SK-N-SH treated with all-trans-retinoic acid at 6 μM for 48 hours (cell line): Measurements from ENCODE around the gene NPTX1.

ENCODE experiments used
- ATAC-seq: fragments of 200-7000 bp; cut with Tn5 transposase; 3 replicates; pipeline ENCODE4 v1.9.1; 2020; ENCODE audit warnings: mild to moderate bottlenecking, moderate library complexity
- ARNTL ChIP-seq: fragments of 450-650 bp; formaldehyde crosslinking; IDR thresholded peaks from 2 replicates; pipeline ENCODE4 v1.5.0; 2020; ENCODE audit warnings: low read depth, mild to moderate bottlenecking, moderate library complexity, borderline replicate concordance
- BACH2 ChIP-seq: fragments of 250-450 bp; sonication (Bioruptor Pico); IDR thresholded peaks from 2 replicates; pipeline ENCODE4 v1.9.0; 2021; ENCODE audit warnings: mild to moderate bottlenecking, borderline replicate concordance
- CSDC2 ChIP-seq: fragments of 250-450 bp; sonication (Bioruptor Pico); IDR thresholded peaks from 2 replicates; pipeline ENCODE4 v1.5.0; 2020; ENCODE audit warnings: mild to moderate bottlenecking, moderate library complexity
- ESRRG ChIP-seq: fragments of 250-450 bp; sonication (Bioruptor Pico); IDR thresholded peaks from 2 replicates; pipeline ENCODE4 v1.6.1; 2021; ENCODE audit warnings: mild to moderate bottlenecking
- GLIS3 ChIP-seq: fragments of 250-450 bp; sonication (Bioruptor Pico); IDR thresholded peaks from 2 replicates; pipeline ENCODE4 v1.5.0; 2020; ENCODE audit warnings: mild to moderate bottlenecking, moderate library complexity
- ISL1 ChIP-seq: fragments of 250-450 bp; sonication (Bioruptor Pico); IDR thresholded peaks from 2 replicates; pipeline ENCODE4 v2.1.2; 2022; ENCODE audit warnings: mild to moderate bottlenecking, moderate library complexity
- PPARA ChIP-seq: fragments of 250-450 bp; sonication (Bioruptor Pico); IDR thresholded peaks from 2 replicates; pipeline ENCODE4 v1.5.0; 2020; ENCODE audit warnings: mild to moderate bottlenecking, borderline replicate concordance
- RARB ChIP-seq: fragments of 250-450 bp; sonication (Bioruptor Pico); IDR thresholded peaks from 2 replicates; pipeline ENCODE4 v1.8.0; 2021; ENCODE audit warnings: mild to moderate bottlenecking, moderate library complexity
- SNAI2 ChIP-seq: fragments of 250-450 bp; sonication (Bioruptor Pico); IDR thresholded peaks from 2 replicates; pipeline ENCODE4 v1.5.0; 2020; ENCODE audit warnings: mild to moderate bottlenecking, moderate library complexity
- TCF4 ChIP-seq: fragments of 250-450 bp; sonication (Bioruptor Pico); IDR thresholded peaks from 2 replicates; pipeline ENCODE4 v1.8.0; 2021; ENCODE audit warnings: mild to moderate bottlenecking, moderate library complexity, borderline replicate concordance
- TOX ChIP-seq: fragments of 250-450 bp; sonication (Bioruptor Pico); IDR thresholded peaks from 2 replicates; pipeline ENCODE4 v1.8.0; 2021; ENCODE audit warnings: mild to moderate bottlenecking, moderate library complexity, borderline replicate concordance
- ZC3H10 ChIP-seq: fragments of 250-450 bp; sonication (Bioruptor Pico); IDR thresholded peaks from 2 replicates; pipeline ENCODE4 v1.5.1; 2021; ENCODE audit warnings: mild to moderate bottlenecking, moderate library complexity
- ZFP3 ChIP-seq: fragments of 250-450 bp; sonication (Bioruptor Pico); IDR thresholded peaks from 2 replicates; pipeline ENCODE4 v1.5.0; 2020; ENCODE audit warnings: mild to moderate bottlenecking, moderate library complexity
- ZFP30 ChIP-seq: fragments of 450-650 bp; formaldehyde crosslinking; IDR thresholded peaks from 2 replicates; pipeline ENCODE4 v1.5.0; 2022; ENCODE audit warnings: mild to moderate bottlenecking, moderate library complexity
- ZNF565 ChIP-seq: fragments of 450-650 bp; formaldehyde crosslinking; conservative IDR thresholded peaks from 2 replicates; pipeline ENCODE4 v1.5.0; 2020; ENCODE audit warnings: low read depth, mild to moderate bottlenecking, moderate library complexity
- ZNF70 ChIP-seq: fragments of 450-650 bp; formaldehyde crosslinking; IDR thresholded peaks from 2 replicates; pipeline ENCODE4 v1.5.0; 2020; ENCODE audit warnings: mild to moderate bottlenecking, moderate library complexity
- ZNF8 ChIP-seq: fragments of 450-650 bp; formaldehyde crosslinking; IDR thresholded peaks from 2 replicates; pipeline ENCODE4 v1.5.0; 2020; ENCODE audit warnings: mild to moderate bottlenecking, moderate library complexity
- TF ChIP-seq, protein P1 (sequence below): fragments of 250-450 bp; sonication (Bioruptor Pico); IDR thresholded peaks from 2 replicates; pipeline ENCODE4 v1.8.0; 2020; ENCODE audit warnings: mild to moderate bottlenecking, moderate library complexity, borderline replicate concordance
- TF ChIP-seq, protein P2 (sequence below): fragments of 250-450 bp; sonication (Bioruptor Pico); IDR thresholded peaks from 2 replicates; pipeline ENCODE4 v1.5.0; 2020; ENCODE audit warnings: mild to moderate bottlenecking, moderate library complexity
- TF ChIP-seq, protein P3 (sequence below): fragments of 250-450 bp; sonication (Bioruptor Pico); IDR thresholded peaks from 2 replicates; pipeline ENCODE4 v1.8.0; 2021; ENCODE audit warnings: low read depth, mild to moderate bottlenecking, moderate library complexity, borderline replicate concordance

Gene NPTX1

DNA sequence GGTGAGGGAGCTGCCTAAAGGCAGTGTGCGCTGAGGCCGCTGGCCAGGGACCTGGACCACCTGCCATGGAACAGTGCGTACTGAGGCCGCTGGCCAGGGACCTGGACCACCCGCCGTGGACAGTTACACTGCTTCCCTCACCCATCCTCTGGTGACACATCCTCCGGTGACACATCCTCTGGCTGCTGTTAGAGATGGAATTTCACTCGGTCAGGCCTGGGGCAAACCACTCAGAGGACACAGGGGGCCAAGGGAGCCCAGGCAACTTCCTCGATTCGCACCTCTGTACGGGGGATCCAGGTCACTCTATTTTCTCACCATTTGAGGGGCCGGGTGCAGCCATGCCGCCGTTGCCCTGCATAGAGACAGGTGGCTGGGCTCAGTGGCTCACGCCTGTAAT, 35.8 kb upstream of the NPTX1 start:
- peak; percentile 28 for ATAC-seq
- no peak for TF ChIP-seq ZFP30 (CRISPR knock-in tag)
- TF ChIP-seq, protein P1, sequence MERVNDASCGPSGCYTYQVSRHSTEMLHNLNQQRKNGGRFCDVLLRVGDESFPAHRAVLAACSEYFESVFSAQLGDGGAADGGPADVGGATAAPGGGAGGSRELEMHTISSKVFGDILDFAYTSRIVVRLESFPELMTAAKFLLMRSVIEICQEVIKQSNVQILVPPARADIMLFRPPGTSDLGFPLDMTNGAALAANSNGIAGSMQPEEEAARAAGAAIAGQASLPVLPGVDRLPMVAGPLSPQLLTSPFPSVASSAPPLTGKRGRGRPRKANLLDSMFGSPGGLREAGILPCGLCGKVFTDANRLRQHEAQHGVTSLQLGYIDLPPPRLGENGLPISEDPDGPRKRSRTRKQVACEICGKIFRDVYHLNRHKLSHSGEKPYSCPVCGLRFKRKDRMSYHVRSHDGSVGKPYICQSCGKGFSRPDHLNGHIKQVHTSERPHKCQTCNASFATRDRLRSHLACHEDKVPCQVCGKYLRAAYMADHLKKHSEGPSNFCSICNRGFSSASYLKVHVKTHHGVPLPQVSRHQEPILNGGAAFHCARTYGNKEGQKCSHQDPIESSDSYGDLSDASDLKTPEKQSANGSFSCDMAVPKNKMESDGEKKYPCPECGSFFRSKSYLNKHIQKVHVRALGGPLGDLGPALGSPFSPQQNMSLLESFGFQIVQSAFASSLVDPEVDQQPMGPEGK (CRISPR knock-in tag): no peak
- TF ChIP-seq GLIS3 (CRISPR knock-in tag): no peak
- TF ChIP-seq ZNF8: no peak
- TF ChIP-seq PPARA: no peak
- no peak for TF ChIP-seq ZNF565 (CRISPR knock-in tag)

DNA sequence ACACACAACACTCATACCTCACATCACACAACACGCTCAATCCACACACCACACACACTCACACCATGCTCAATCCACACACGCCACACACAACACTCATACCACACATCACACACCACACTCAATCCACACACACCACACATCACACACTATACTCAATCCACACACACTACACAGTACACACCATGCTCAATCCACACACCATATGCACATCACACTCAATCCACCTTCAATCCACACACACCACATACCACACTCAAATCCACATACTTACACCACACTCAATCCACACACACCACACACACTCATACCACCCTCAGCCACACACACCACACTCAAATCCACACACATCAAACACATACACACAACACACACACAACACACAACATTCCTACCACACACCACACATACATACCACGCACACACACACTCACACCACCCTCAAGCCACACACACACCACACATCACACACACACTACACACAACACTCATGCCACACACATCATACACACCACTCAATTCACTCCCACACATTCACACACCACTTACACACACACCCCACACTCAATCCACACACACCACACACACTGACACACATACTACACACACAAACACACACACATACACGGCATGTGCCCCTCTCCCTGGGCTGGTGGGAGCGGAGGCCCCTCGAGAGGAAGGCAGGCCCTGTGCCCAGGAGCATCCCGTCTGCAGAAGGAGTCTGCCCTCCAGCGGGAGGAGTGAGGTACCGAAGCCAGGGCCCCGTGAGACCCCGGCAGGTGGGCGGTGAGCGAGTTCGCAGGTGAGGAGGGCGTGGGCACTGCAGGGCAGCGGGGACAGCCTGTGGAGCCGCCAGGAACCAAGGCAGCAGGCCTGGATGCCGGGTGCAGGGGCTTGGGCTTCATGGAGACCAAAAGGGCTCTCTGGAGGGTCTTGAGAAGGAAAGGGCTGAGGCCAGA, 35.1 kb upstream of the NPTX1 start:
- TF ChIP-seq ARNTL (CRISPR knock-in tag) (no peak), ZC3H10 (CRISPR knock-in tag) (no peak), BACH2 (CRISPR knock-in tag) (no peak), ZFP3 (no peak), TCF4 (CRISPR knock-in tag) (no peak), ISL1 (CRISPR knock-in tag) (no peak), ZNF8 (no peak), TOX (no peak), ZNF565 (CRISPR knock-in tag) (no peak), RARB (no peak), CSDC2 (CRISPR knock-in tag) (no peak)
- TF ChIP-seq, protein P1 (CRISPR knock-in tag): no peak

DNA sequence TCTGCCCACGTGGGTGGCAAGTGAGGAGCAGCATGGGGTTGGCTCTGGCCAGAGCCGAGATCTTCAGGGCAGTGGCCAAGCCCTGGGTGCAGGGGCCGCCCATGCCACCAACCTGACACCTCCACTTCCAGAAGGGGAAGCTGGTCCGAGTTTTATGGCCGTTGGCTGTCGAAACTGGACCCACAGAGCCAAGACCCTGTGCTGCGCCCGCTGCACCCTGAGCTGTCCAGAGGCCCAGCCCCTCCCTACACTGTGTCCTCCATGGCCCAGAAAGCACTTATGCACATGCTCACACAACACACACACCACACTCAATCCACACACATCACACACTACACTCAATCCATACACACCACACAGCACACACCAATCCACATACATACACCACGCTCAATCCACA, 34.4 kb upstream of the NPTX1 start:
- TF ChIP-seq, protein P2, sequence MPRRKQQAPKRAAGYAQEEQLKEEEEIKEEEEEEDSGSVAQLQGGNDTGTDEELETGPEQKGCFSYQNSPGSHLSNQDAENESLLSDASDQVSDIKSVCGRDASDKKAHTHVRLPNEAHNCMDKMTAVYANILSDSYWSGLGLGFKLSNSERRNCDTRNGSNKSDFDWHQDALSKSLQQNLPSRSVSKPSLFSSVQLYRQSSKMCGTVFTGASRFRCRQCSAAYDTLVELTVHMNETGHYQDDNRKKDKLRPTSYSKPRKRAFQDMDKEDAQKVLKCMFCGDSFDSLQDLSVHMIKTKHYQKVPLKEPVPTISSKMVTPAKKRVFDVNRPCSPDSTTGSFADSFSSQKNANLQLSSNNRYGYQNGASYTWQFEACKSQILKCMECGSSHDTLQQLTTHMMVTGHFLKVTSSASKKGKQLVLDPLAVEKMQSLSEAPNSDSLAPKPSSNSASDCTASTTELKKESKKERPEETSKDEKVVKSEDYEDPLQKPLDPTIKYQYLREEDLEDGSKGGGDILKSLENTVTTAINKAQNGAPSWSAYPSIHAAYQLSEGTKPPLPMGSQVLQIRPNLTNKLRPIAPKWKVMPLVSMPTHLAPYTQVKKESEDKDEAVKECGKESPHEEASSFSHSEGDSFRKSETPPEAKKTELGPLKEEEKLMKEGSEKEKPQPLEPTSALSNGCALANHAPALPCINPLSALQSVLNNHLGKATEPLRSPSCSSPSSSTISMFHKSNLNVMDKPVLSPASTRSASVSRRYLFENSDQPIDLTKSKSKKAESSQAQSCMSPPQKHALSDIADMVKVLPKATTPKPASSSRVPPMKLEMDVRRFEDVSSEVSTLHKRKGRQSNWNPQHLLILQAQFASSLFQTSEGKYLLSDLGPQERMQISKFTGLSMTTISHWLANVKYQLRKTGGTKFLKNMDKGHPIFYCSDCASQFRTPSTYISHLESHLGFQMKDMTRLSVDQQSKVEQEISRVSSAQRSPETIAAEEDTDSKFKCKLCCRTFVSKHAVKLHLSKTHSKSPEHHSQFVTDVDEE (CRISPR knock-in tag): no peak
- TF ChIP-seq CSDC2 (CRISPR knock-in tag) (no peak), TOX (no peak), ZNF70 (CRISPR knock-in tag) (no peak), ZFP30 (CRISPR knock-in tag) (no peak), ESRRG (no peak), ARNTL (CRISPR knock-in tag) (no peak), SNAI2 (CRISPR knock-in tag) (no peak), ZFP3 (no peak), RARB (no peak), ZNF565 (CRISPR knock-in tag) (no peak), PPARA (no peak)
- TF ChIP-seq, protein P3, sequence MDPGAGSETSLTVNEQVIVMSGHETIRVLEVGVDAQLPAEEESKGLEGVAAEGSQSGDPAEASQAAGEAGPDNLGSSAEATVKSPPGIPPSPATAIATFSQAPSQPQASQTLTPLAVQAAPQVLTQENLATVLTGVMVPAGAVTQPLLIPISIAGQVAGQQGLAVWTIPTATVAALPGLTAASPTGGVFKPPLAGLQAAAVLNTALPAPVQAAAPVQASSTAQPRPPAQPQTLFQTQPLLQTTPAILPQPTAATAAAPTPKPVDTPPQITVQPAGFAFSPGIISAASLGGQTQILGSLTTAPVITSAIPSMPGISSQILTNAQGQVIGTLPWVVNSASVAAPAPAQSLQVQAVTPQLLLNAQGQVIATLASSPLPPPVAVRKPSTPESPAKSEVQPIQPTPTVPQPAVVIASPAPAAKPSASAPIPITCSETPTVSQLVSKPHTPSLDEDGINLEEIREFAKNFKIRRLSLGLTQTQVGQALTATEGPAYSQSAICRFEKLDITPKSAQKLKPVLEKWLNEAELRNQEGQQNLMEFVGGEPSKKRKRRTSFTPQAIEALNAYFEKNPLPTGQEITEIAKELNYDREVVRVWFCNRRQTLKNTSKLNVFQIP (CRISPR knock-in tag): no peak
- TF ChIP-seq, protein P1 (CRISPR knock-in tag): no peak
- no peak for ATAC-seq

More for the DNA sequence above, 35.1 kb upstream of the NPTX1 start:
- ATAC-seq: no peak
